Calu3 (cell line): ENCODE results near the gene CDC34. TPM values are rescaled to one million over a fixed set of nuclear protein-coding genes. Genes with fewer than 3 reads are reported as not detected.

Source experiments
- BruUV-seq: library from RNA; stranded (reverse); fragments of 400-500 nt; replicated peaks from 2 replicates; lab custom pipeline; 2021; lab: Mats Ljungman, UMichigan
- CTCF ChIA-PET: fragments of 300-600 bp; sonication (Branson Sonifier 250); formaldehyde crosslinking; loops from one replicate; lab custom pipeline; 2022; ENCODE audit warnings: antibody characterized with exemption; lab: Charles Lee
- DNase-seq: peaks from one replicate; pipeline ENCODE4 v3.0.0; 2022
- H3K27ac Mint-ChIP-seq: one replicate; pipeline ENCODE4 v1.8.0; 2022; ENCODE audit warnings: mixed read lengths; ENCODE audit not compliant: unreplicated experiment
- H3K27me3 Mint-ChIP-seq: one replicate; pipeline ENCODE4 v1.8.0; 2022; ENCODE audit warnings: mixed read lengths; ENCODE audit not compliant: unreplicated experiment
- H3K36me3 Mint-ChIP-seq: one replicate; pipeline ENCODE4 v1.8.0; 2022; ENCODE audit warnings: mild to moderate bottlenecking, moderate library complexity, mixed read lengths; ENCODE audit not compliant: insufficient read depth, unreplicated experiment
- H3K4me1 Mint-ChIP-seq: one replicate; pipeline ENCODE4 v1.8.0; 2022; ENCODE audit warnings: mild to moderate bottlenecking, low read depth, mixed read lengths; ENCODE audit not compliant: unreplicated experiment
- H3K4me3 Mint-ChIP-seq: one replicate; pipeline ENCODE4 v1.8.0; 2022; ENCODE audit warnings: mild to moderate bottlenecking, low read depth, moderate library complexity, mixed read lengths; ENCODE audit not compliant: unreplicated experiment
- H3K9me3 Mint-ChIP-seq: one replicate; pipeline ENCODE4 v1.8.0; 2022; ENCODE audit warnings: low read depth, mixed read lengths; ENCODE audit not compliant: unreplicated experiment
- intact Hi-C: fragments of 100-400 bp; cut with micrococcal nuclease; formaldehyde crosslinking; loops from one replicate; pipeline ENCODE4 v1.10.0; 2022; ENCODE audit not compliant: unreplicated experiment
- total RNA-seq: library from RNA; stranded (reverse); gene quantifications from 2 replicates; pipeline ENCODE4 v1.2.3, GENCODE V29; 2022
- TF ChIP-seq, protein P1 (sequence below): fragments of 200-600 bp; IDR thresholded peaks from one replicate; pipeline ENCODE4 v1.8.0; 2022; ENCODE audit warnings: antibody characterized with exemption; ENCODE audit not compliant: unreplicated experiment

CDC34 gene
- total RNA-seq, 1 experiment from 2014 or later, result 50.6 TPM

- Mint-ChIP-seq H3K27ac (no peak overlapping the region), H3K4me3 (no peak overlapping the region), H3K9me3 (peaks cover 3% of the 10 kb centered on the region), H3K4me1 (peaks cover 8% of the 10 kb centered on the region), H3K36me3 (peaks cover 19% of the 10 kb centered on the region), H3K27me3 (peaks cover 33% of the 10 kb centered on the region)
- CTCF ChIA-PET, result no interaction called here
- DNase-seq, result no peak
- intact Hi-C loops, result no loop called here
- TF ChIP-seq, protein P1, sequence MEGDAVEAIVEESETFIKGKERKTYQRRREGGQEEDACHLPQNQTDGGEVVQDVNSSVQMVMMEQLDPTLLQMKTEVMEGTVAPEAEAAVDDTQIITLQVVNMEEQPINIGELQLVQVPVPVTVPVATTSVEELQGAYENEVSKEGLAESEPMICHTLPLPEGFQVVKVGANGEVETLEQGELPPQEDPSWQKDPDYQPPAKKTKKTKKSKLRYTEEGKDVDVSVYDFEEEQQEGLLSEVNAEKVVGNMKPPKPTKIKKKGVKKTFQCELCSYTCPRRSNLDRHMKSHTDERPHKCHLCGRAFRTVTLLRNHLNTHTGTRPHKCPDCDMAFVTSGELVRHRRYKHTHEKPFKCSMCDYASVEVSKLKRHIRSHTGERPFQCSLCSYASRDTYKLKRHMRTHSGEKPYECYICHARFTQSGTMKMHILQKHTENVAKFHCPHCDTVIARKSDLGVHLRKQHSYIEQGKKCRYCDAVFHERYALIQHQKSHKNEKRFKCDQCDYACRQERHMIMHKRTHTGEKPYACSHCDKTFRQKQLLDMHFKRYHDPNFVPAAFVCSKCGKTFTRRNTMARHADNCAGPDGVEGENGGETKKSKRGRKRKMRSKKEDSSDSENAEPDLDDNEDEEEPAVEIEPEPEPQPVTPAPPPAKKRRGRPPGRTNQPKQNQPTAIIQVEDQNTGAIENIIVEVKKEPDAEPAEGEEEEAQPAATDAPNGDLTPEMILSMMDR, result no peak
- no TSS peak for BruUV-seq
These were observed 34.6 kb upstream of the CDC34 start for GRCh38 chr19:496986-497385.

DNA sequence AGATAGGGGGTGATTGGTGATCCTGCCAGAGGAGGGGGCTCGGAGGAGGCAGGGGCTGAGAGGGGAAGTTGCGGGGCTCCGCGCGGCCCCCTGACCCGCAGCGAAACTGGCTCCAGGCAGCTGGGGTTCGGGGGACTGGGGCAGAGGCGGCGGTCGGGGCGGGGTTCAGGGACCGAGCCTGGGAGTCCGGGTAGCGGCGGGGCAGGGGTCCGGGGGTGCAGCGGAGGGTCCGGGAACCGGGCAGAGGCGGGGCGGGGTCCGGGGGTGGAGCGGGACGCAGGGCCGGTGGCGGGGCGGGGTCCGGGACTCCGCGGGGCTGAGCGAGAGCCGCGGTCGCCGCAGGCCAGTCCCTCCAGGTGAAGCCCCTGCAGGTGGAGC, 34.1 kb upstream of the CDC34 start:
- peaks cover 8% of the 10 kb centered on the region for H3K4me1 Mint-ChIP-seq
- TF ChIP-seq, protein P1, result no peak
- H3K27ac Mint-ChIP-seq, result no peak overlapping the region
- H3K9me3 Mint-ChIP-seq, result peaks cover 3% of the 10 kb centered on the region
- H3K36me3 Mint-ChIP-seq, result peaks cover 19% of the 10 kb centered on the region
- BruUV-seq, result no TSS peak
- CTCF ChIA-PET, result interaction anchor here (1.1 kb wide), 1 partner anchor 9 kb away, joined by 7 read pairs; no protein-coding TSS in a partner anchor
- intact Hi-C loops, result no loop called here
- no peak for DNase-seq
- H3K4me3 Mint-ChIP-seq, result no peak overlapping the region
- H3K27me3 Mint-ChIP-seq, result peaks cover 33% of the 10 kb centered on the region

DNA sequence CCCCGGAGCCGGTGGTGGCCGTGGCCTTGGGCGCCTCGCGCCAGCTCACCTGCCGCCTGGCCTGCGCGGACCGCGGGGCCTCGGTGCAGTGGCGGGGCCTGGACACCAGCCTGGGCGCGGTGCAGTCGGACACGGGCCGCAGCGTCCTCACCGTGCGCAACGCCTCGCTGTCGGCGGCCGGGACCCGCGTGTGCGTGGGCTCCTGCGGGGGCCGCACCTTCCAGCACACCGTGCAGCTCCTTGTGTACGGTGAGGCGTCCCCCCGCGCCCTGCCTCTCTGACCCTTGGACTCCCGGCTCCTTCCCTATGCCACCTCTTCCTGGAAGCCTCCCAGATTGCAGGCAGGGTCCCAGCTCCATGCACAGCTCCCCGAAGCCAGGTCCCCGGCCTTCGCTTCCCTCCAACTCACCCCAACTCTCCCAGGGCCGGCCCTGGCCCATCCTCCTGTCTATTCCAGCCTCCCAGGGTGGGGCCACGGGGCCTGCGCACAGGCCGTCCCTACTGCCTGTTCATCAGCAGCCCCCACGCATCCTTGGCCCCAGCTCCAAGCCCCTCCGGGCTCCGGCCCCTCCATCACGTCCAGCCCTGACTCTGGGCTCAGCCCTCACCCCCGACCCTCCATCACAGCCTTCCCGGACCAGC, 33.6 kb upstream of the CDC34 start:
- Mint-ChIP-seq H3K27me3 (peaks cover 33% of the 10 kb centered on the region), H3K4me3 (peak overlapping the region; percentile 48), H3K4me1 (peaks cover 8% of the 10 kb centered on the region), H3K36me3 (peaks cover 19% of the 10 kb centered on the region), H3K9me3 (peaks cover 3% of the 10 kb centered on the region), H3K27ac (no peak overlapping the region)
- CTCF ChIA-PET, result interaction anchor here (0.6 to 1.1 kb wide), 2 partner anchors 8 to 134 kb away, joined by 7 read pairs; no protein-coding TSS in a partner anchor
- DNase-seq, result peak; percentile 10
- intact Hi-C loops, result no loop called here
- BruUV-seq, result no TSS peak
- TF ChIP-seq, protein P1, result no peak

DNA sequence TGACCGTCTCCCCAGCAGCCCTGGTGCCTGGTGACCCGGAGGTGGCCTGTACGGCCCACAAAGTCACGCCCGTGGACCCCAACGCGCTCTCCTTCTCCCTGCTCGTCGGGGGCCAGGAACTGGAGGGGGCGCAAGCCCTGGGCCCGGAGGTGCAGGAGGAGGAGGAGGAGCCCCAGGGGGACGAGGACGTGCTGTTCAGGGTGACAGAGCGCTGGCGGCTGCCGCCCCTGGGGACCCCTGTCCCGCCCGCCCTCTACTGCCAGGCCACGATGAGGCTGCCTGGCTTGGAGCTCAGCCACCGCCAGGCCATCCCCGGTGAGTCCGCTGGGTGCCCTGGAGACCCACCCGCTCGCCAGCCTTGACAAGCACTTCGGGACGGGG, 33.1 kb upstream of the CDC34 start:
- intact Hi-C loops, result no loop called here
- Mint-ChIP-seq H3K4me1 (peaks cover 8% of the 10 kb centered on the region), H3K27ac (no peak overlapping the region), H3K36me3 (peaks cover 18% of the 10 kb centered on the region), H3K9me3 (peaks cover 3% of the 10 kb centered on the region), H3K4me3 (peak overlapping the region; percentile 48), H3K27me3 (peaks cover 29% of the 10 kb centered on the region)
- TF ChIP-seq, protein P1, result no peak
- DNase-seq, result no peak
- CTCF ChIA-PET, result interaction anchor here (0.6 to 1.1 kb wide), 2 partner anchors 8 to 135 kb away, joined by 7 read pairs; no protein-coding TSS in a partner anchor
- BruUV-seq, result no TSS peak
